OCI-LY3 (cell line): ENCODE data around the gene CPXM2.

ENCODE experiments used
- CTCF ChIP-seq: fragments of 200-600, 300-600 bp; sonication (generic); IDR thresholded peaks from 2 replicates; pipeline ENCODE4 v1.5.1; 2014; ENCODE audit warnings: antibody characterized with exemption, low read length, low read depth
- EZH2phosphoT487 ChIP-seq: fragments of 200-600 bp; shearing (Covaris generic); IDR thresholded peaks from 2 replicates; pipeline ENCODE4 v1.6.1; 2018; ENCODE audit warnings: antibody characterized with exemption, mixed run types, low read depth

- TF ChIP-seq CTCF (no peak), EZH2phosphoT487 (no peak)
These were observed 90.8 kb downstream of the CPXM2 start for GRCh38 chr10:123800821-123801220.
